Activated T-cell treated with anti-CD3 and anti-CD28 coated beads for 4 hours (primary cell): Measurements from ENCODE around the gene HSPD1.
"Not testable (repeated sequence)": the region's sequence is repeated elsewhere in the genome, so short reads cannot be mapped to it uniquely, and the experiment has no call there.

Source experiments
- DNase-seq: peaks from one replicate; pipeline ENCODE4 v3.0.0-alpha.2; 2020

HSPD1 gene

DNA sequence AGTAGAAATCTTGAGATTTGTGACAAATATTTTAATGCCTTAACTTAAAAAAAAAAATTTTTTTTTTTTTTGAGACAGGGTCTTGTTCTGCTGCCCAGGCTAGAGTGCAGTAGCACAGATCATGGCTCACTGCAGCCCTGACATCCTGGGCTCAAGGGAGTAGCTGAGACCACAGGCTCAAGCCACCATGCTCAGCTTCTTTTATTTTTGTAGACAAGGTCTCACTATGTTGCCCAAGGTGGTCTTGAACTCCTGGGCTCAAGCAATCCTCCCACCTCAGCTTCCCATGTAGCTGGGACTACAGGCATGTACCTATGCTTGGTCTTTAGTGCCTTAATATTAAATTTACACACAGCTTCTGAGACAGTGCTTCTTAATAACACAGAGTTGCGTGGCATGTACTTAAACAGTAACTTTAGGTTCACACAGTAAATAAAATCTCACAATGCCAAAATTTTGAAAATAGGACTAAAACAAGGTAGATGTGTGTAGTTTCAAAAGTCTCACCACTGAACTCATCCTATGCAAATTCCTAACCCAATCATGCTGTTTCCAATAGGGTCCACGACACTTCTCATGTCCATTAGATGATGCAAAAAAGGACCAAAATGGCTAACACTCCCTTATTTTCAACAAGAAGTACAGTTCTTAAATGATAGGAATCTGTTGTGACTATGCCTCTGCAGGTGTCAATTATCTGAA lies 4.1 kb downstream of the HSPD1 start:
- DNase-seq, result no peak

DNA sequence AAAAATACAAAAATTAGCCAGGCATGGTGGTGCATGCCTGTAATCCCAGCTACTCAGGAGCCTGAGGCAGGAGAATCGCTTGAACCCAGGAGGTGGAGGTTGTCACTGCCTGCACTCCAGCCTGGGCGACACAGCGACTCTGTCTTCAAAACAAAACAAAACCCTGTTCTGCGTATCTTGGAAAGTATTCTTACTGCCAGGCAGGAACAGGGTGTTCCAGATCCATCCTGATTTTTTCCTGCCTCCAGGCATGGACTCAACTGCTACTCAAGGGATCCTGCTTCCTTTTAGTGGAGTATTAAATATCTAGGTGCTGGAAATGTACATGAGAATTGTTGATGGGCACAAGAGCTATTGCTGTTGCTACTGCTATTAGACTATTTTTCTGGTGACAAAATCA lies 12.3 kb downstream of the HSPD1 start:
- DNase-seq, result no peak

DNA sequence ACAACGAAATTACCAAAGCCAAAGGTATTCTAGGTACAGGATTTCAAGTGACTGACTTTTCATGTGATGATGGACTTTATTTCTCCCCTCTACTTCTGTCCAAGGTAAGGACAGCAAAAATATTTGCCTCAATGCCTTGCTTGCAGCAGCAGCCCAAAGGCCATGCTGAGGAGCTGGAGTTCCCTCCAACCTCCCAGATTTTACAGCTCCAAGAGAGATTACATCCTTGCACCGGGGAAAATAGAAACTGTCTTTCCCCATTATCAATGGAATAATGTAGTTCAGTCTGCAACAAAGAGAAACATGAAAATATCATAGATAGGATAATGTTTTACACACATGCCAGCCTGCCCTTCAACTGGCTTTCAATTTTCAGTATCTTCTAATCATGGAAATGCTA lies 13.5 kb downstream of the HSPD1 start:
- no peak for DNase-seq

DNA sequence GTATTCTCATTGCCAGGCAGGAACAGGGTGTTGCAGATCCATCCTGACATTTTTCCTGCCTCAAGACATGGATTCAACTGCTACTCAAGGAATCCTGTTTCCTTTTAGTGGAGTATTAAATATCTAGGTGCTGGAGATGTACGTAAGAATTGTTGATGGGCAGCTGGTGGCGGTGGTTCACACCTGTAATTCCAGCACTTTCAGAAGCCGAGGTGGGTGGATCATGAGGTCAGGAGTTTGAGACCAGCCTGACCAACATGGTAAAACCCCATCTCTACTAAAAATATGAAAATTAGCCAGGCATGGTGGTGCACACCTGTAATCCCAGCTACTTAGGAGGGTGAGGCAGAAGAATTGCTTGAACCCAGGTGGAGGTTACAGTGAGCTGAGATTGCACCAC lies 15.4 kb downstream of the HSPD1 start:
- DNase-seq, result not testable (repeated sequence)

DNA sequence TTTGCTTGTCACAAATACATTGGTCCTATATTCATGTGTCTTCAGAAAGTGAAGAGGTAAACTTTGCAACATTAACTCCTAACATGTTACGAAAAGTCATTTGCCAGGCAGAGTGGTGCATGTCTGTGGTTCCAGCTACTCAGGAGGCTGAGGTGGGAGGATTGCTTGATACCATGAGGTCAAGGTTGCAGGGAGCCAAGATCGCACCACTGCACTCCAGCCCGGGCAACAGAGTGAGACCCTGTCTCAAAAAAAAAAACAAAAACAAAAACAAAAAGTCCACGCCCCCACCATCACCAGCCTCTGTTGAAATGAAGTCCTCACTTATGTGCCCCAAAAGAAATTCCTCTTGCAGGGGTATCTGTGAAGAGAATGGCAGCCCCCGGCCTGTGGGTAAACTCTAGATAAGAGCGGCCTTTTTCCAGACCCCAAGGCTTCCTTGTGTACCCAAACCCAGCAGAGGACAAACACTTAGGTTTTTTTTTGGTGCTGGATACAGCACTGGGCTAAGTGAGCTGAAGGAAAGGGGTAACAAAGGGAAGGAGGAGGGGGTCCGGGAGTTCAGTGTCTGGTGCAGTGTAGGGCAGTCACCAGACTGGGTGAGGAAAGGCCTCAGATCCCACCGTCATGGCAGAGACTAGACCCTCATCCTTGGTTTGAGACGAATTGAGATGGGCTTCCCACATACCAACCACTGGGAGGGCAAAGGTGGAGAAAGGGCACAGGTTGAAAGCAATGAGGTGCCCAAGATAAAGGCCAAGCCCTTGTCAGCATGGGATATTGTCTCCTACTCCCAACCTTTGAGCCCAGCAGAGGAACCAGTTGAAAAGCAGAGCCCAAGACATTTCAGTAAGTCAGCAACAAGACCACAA lies 19.2 kb downstream of the HSPD1 start:
- DNase-seq, result no peak

DNA sequence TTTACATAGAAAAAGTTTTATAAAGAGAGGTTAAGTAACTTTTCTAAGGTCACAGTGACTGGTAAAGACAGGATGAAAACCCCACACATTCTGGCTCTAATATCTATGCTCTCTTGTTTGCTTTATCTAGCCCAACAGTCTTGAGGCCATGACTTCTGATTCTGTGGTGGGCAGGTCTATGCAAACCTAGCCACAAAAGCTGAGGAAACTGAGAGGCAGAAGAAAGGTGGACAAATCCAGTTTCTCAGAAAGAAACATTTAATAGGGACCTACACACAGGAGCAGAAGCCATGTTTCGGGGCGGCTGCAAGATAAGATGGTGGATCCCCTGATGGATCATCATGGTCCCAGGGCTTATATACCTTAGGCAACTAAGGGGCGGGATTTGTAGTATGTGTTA lies 21.8 kb downstream of the HSPD1 start:
- no peak for DNase-seq

DNA sequence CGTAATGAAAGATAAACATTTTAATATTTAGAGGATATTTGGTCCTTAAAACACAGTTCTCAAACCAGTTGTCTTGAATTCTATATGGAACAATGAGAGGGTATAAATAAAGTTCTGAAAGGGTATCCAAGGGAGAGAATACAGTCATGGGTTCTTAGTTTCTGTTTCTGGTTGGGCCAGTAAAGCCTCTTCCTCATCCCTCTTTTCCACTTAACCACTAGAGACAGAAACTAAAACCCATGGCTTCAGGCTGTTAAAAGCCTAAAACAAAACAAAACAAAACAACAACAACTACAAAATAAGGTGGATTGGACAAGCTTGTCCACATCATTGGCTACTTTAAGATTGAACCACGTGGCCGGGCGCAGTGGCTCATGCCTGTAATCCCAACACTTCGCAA lies 27.5 kb downstream of the HSPD1 start:
- no peak for DNase-seq

DNA sequence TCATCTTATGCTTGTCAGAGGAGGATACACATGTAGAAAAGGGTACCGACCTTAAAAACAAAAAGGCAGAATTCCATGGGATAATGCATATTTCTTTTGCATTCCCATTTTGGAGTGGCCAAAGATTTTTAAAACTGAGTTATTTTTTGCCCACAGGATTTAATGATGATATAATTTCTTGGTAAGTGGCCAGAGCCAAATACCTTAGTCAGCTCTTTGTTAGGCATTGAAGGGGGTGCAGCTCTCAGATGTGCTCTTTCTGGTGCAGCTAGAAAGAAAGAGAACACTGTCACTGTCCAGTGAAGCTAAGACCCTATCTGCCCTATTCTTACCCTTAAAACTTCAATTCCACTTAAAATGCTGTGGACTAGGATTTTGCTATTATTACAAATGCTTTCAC lies 35.5 kb downstream of the HSPD1 start:
- DNase-seq, result no peak

DNA sequence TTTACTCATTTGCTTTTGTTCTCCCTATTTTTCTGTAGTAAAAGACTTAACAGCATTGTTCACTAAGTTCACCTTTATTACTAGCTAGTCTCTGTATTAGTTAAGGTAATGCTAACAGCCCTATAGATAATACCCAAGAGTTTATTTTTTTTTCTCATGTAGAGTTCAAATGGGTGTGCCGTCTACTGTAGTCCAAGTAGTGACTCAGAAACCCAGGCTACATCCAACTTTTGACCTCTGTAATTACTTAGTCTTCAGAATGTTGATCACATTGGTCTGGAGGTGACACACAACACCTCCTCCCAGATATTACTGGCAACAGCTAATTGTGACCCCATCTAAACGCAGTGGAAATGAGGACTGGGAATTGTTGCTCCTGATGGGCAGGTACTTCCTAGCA lies 38.6 kb downstream of the HSPD1 start:
- no peak for DNase-seq

DNA sequence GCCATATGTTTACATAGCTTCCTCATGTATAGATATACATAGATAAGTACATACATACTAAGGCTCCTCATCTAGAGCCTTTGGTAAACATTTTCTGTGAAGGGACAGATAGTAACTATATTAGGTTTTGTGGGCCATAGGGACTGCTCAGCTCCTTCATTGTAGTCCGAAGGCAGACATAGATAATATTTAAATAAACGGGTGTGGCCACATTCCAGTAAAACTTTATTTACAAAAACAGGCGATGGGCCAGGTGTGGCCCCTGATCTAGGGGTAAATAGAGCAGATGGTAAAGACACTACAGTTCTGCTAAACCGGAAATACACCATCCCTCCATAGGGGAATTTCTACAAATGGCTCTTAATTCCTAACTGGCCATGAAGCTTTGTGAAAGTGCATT lies 39.0 kb downstream of the HSPD1 start:
- DNase-seq, result no peak

DNA sequence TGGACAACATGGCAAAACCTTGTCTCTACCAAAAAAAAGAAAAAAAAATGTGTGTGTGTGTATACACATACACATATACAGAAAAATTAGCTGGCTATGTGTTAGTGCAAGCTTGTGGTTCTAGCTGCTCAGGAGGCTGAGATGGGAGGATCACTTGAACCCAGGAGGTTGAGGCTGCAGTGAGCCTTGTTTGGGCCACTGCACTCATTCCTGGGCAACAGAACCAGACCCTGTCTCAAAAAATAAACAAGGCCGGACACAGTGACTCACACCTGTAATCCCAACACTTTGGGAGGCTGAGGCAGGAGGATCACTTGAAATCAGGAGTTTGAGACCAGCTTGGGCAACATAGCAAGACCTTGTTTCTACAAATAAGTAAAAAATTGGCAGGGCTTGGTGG lies 44.2 kb downstream of the HSPD1 start:
- no peak for DNase-seq

DNA sequence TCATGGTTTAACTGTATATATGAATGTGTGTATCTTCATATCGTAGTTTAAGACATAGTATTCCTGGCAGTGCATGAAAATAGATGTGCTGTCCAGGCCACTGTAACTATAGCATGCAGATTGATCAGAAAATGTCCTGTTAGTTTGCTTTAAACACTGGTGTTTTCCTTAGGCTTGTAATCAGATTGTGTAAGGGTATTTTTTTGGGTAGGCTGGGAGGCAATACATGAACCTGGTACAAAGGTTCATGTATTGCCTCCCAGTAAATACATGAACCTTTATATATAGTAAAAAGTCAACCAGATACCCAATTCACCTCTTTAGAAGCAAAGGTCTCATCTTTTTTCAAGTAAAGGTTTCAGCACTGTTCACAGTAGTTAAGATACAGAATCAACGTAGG lies 44.7 kb downstream of the HSPD1 start:
- DNase-seq, result no peak

DNA sequence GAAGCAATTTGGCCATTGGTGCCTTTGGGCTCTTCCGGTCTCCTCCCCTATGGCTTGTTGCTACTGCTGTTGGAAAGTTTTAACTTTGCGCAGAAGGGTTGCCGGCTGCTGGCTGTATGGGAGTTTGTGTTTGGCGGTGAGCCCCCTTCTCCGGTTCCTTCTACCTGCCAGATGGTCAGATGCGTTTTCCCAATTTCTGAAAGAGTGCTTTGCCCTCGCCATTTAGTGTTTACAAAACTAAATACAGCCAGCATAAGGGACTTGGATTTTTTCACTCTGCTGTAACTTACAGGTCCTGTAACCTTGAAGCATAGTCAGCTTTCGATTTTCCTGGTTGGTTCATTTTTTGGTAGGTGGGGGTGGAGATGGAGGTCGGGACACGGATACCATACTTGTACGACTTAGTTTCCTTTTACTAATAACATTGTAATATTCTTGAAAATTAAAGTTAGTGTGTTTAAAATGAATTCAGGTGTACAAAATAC lies 45.7 kb downstream of the HSPD1 start:
- DNase-seq, result no peak

DNA sequence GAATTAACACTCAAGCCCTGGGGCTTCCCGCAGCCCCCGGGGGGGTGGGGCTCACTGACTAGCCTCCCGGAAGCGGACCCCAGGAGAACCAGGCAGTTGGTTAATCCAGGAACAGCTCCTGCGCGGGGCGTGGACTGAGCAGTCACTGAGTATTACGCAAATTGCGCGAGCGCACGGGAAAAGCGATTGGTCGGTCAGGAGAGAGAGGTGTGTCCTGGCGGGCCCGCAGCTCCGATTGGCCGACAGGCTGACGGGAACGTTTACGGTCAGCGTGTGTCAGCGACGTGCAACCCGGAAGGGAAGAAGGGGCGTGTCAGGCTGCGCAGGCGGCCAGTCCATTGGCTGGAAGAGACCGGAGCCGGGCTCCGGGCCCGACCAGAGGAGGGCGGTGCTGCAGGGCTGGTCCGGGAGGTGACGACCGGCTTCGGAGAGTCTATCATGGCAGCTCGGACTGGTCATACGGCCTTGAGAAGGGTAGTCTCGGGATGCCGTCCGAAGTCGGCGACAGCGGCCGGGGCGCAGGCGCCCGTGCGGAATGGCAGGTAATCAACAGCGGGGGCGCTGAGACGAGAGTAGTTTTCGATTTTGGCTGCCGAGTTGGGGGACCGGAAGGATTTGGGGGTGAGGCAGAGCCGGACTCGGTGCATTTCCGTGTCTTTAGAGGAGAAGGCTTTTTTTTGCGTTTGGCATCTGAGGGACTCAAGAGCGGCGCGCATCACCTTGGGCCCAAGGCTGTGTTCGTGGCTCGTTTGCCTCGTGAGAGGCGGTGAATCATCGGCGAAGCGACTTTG lies 46.3 kb downstream of the HSPD1 start, which contains the start of gene COQ10B:
TSS of gene COQ10B (plus strand) at position 430 of the 791 bp plus-strand sequence. CDS start at position 439, 9 bp downstream.
- DNase-seq, result peak; percentile 92

DNA sequence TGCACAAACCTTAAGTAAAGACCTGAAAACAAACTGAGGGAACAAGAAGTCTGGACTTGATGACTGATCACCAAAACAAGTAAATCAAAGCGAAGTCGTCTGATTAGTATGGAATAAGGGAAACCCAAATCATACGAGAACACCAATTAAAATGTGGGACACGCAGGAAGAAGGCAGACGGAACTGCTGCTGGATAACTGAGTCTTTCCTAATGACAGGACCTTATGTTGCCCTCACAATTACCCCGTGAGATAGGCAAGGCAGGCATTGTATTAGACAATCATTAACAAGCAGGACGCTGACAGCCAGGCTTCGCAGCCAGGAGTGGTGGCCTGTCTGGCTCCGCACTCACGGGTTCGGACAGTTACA lies 46.9 kb downstream of the HSPD1 start:
- no peak for DNase-seq

DNA sequence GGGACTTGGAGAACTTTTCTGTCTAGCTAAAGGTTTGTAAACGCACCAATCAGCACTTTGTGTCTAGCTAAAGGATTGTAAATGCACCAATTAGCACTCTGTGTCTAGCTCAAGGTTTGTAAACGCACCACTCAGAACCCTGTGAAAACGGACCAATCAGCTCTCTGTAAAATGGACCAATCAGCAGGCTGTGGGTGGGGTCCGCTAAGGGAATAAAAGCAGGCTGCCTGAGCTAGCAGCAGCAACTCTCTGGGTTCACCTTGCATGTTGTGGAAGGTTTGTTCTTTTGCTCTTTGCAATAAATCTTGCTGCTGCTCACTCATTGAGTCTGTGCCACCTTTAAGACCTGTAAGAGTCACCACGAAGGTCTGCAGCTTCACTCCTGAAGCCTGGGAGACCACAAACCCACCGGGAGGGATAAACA lies 48.7 kb downstream of the HSPD1 start:
- DNase-seq, result not testable (repeated sequence)

DNA sequence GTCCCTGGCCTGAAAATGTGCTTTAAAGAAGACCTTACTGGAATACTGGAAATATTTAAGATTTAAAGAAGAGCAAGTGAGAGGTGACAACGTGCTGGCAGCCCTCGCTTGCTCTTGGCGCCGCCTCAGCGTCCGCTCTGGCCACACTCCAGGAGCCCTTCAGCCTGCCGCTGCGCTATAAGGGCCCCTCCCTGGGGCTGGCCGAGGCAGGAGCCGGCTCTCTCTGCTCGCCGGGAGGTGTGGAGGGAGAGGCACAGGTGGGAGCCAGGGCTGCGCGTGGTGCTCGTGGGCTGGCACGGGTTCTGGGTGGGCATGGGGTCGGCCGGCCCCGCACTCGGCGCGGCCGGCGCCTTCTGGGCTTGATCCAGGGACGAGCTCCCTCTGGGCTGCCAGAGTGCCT lies 49.2 kb downstream of the HSPD1 start:
- no peak for DNase-seq

DNA sequence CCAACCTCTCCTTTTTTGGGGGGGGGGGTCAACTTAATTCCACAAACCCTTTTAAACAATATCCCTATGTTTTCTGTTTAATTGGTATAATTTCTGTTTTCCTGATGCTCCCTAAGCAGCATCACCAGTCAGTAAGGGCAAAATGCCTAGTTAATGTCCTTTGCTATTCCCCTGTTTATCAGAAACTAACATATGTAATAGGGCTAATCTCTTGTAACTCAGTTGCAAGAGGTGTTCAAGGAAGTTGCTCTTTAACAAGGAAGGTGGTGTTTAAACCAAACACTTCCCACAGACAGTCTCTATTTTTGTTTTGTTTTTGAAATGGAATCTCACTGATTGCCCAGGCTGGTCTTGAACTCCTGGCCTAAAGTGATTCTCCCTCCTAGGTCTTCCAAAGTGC lies 52.8 kb downstream of the HSPD1 start:
- no peak for DNase-seq

DNA sequence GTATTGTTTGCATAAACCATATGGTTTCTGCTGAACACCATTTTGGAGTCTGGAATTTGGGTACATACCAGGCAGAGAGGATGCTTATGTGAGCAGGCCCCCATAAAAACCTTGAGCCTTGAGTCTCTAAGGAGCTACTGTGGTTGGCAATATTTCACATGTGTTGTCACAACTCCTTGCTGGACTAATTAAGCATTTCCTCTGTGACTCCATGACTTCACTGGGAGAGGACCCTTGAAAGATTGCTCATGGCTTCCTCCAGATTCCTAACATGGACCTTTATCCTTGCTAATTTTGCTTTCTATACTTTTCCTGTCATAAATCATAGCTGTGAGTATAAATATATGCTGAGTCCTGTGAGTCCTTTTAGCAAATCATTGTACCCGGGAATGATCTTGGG lies 53.9 kb downstream of the HSPD1 start:
- DNase-seq, result no peak

DNA sequence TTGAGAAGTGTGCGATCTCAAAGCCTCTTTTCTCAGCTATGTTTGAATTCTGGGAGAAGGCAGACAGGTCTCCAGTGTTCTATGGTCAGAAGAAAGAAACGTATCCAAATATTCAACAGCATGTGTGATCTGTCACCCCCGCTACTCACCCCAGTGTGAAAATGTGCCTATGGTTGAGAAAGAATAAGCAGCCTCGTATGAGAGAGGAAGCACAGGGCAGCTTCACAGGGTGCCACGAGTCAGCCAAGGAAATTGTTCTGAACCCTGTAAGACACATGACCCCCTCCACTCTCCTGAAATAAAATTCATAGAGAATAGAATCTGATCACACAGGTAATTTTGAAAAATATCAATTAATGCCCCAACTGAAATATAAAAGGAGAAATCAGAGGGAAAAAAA lies 56.8 kb downstream of the HSPD1 start:
- DNase-seq, result no peak

DNA sequence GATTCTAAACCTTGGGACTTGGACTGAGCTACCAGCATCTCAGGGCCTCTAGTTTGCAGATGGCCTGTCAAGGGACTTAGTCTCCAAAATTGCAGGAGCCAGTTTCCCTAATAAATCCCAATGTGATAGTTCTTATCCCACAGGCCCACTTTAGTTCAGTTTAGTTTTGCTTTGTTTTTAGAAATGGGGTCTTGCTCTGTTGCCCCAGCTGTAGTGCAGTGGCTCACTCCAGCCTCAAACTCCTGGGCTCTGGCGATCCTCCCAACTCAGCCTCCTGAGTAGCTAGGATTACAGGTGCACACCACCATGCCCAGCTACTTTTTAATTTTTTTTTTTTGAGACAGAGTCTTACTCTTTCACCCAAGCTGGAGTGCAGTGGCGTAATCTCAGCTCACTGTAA lies 62.3 kb downstream of the HSPD1 start:
- DNase-seq, result no peak
